Stimulated activated naive CD4-positive, alpha-beta T cell treated with Interleukin-2 at 50 U/mL for 16 hours (primary cell): ENCODE measurements around the gene LDLRAD4.
A peak's percentile ranks its signal among the peaks of the same experiment; 100 is the strongest.
"Not testable (repeated sequence)": the region's sequence is repeated elsewhere in the genome, so short reads cannot be mapped to it uniquely, and the experiment has no call there.

ENCODE experiments used
- DNase-seq: peaks from one replicate; lab custom pipeline; 2025; lab: John Stamatoyannopoulos, UW

The LDLRAD4 gene

GRCh38 chr18:13464432-13465123 is 246.0 kb downstream of the LDLRAD4 start:
- peak; percentile 54 for DNase-seq

- no peak for DNase-seq
These were observed 246.5 kb downstream of the LDLRAD4 start for GRCh38 chr18:13465124-13465446.

GRCh38 chr18:13465476-13465875 is 246.9 kb downstream of the LDLRAD4 start:
- no peak for DNase-seq

GRCh38 chr18:13470516-13471197 is 252.1 kb downstream of the LDLRAD4 start:
- DNase-seq = no peak

GRCh38 chr18:13471198-13471845 is 252.8 kb downstream of the LDLRAD4 start:
- DNase-seq = no peak

GRCh38 chr18:13471971-13472628 is 253.5 kb downstream of the LDLRAD4 start:
- DNase-seq = no peak

- no peak for DNase-seq
These were observed 255.2 kb downstream of the LDLRAD4 start for GRCh38 chr18:13473751-13474150.

GRCh38 chr18:13474336-13474735 is 255.8 kb downstream of the LDLRAD4 start:
- DNase-seq = no peak

GRCh38 chr18:13474907-13475545 is 256.5 kb downstream of the LDLRAD4 start:
- no peak for DNase-seq

GRCh38 chr18:13476312-13476711 is 257.8 kb downstream of the LDLRAD4 start:
- DNase-seq = not testable (repeated sequence)

GRCh38 chr18:13477147-13477683 is 258.7 kb downstream of the LDLRAD4 start:
- DNase-seq = no peak

- no peak for DNase-seq
These were observed 262.2 kb downstream of the LDLRAD4 start for GRCh38 chr18:13480571-13481255.

GRCh38 chr18:13481331-13481730 is 262.8 kb downstream of the LDLRAD4 start:
- no peak for DNase-seq

GRCh38 chr18:13481820-13482617 is 263.5 kb downstream of the LDLRAD4 start:
- DNase-seq = no peak

GRCh38 chr18:13482618-13482945 is 264.0 kb downstream of the LDLRAD4 start:
- no peak for DNase-seq

GRCh38 chr18:13483316-13484270 is 265.0 kb downstream of the LDLRAD4 start:
- no peak for DNase-seq

- no peak for DNase-seq
These were observed 266.6 kb downstream of the LDLRAD4 start for GRCh38 chr18:13485182-13485581.

- DNase-seq = no peak
These were observed 267.0 kb downstream of the LDLRAD4 start for GRCh38 chr18:13485604-13486003.

GRCh38 chr18:13486284-13486683 is 267.7 kb downstream of the LDLRAD4 start:
- DNase-seq = no peak

- no peak for DNase-seq
These were observed 268.1 kb downstream of the LDLRAD4 start for GRCh38 chr18:13486686-13487085.
